Left renal pelvis (tissue), 4 donors: ENCODE measurements around the gene CNOT1. TPM values are rescaled to one million over a fixed set of nuclear protein-coding genes. Genes with fewer than 3 reads are reported as not detected.

Experiments used
- DNase-seq, 4 donors: peaks; one replicate each; pipeline ENCODE4 v3.0.0-alpha.2; 2013; ENCODE audit warnings: low read depth in 4 of 4, low spot score in 3 of 4
- polyA plus RNA-seq, 4 donors: library from polyadenylated mRNA; unstranded; fragments of 120-200 nt; gene quantifications; one replicate each; pipeline ENCODE4 v1.2.1, GENCODE V29; 2013; ENCODE audit not compliant: insufficient read length in 4 of 4

CNOT1 gene
- polyA plus RNA-seq, 4 donors: 124 to 195 (median 174) TPM

GRCh38 chr16:58519707-58520106, 109.9 kb downstream of the CNOT1 start:
- DNase-seq: no peak

- no peak for DNase-seq
These were observed 110.7 kb downstream of the CNOT1 start for GRCh38 chr16:58518980-58519368.

GRCh38 chr16:58518083-58518979, 111.3 kb downstream of the CNOT1 start:
- DNase-seq: no peak

GRCh38 chr16:58516768-58517107, 112.9 kb downstream of the CNOT1 start:
- no peak for DNase-seq

GRCh38 chr16:58515871-58516767, 113.5 kb downstream of the CNOT1 start:
- no peak for DNase-seq

- DNase-seq: peak in 3 of 4 donors; percentile 75 to 80 (median 76)
These were observed 114.3 kb downstream of the CNOT1 start, which contains the start of gene SETD6 for GRCh38 chr16:58515125-58515870. Gene SETD6 (plus strand): TSS chr16:58515517. CDS start chr16:58515538, 21 bp downstream.

GRCh38 chr16:58513874-58514273, 115.8 kb downstream of the CNOT1 start:
- DNase-seq: no peak

- DNase-seq: no peak
These were observed 117.5 kb downstream of the CNOT1 start for GRCh38 chr16:58511933-58512815.

GRCh38 chr16:58510776-58511628, 118.6 kb downstream of the CNOT1 start:
- no peak for DNase-seq

- DNase-seq: no peak
These were observed 119.4 kb downstream of the CNOT1 start for GRCh38 chr16:58510097-58510775.

GRCh38 chr16:58509256-58510096, 120.2 kb downstream of the CNOT1 start:
- DNase-seq: no peak

GRCh38 chr16:58508671-58509251, 120.9 kb downstream of the CNOT1 start:
- no peak for DNase-seq

GRCh38 chr16:58507963-58508670, 121.5 kb downstream of the CNOT1 start:
- DNase-seq: no peak

- no peak for DNase-seq
These were observed 122.2 kb downstream of the CNOT1 start for GRCh38 chr16:58507195-58507962.
